Activated CD8-positive, alpha-beta memory T cell treated with anti-CD3 and anti-CD28 coated beads for 48 hours (primary cell): ENCODE data around the gene STON2.

Source experiments
- DNase-seq, 3 experiments: peaks; one replicate each; pipeline ENCODE4 v3.0.0-alpha.2; 2020; ENCODE audit warnings: low read depth in 2 of 3, low spot score in 2 of 3

Gene STON2

DNA sequence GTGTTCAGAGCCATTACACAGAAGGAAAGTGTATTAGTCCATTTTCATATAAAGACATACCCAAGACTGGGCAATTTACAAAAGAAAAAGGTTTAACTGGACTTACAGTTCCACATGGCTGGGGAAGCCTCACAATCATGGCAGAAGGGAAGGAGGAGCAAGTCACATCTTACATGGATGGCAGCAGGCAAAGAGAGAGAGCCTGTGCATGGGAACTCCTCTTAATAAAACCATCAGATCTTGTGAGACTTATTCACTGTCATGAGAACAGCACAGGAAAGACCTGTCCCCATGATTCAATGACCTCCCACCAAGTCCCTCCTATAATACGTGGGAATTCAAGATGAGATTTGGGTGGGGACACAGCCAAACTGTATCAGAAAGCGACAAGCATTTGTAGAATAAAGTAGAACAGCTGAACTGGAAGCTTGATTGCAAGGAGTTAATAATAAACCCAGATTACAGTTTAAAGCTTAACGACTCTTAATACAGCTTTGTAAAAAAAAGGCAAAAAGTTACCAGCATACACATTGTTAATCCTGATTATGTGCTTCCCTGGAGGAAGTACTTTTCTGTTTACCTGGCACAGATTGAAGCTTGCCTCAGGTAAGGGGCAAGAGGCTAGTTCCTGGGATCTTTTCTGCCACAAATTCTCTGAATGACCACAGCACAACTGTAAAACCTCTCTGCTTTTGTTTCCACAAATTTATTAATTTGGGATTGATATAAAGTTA, 18.1 kb upstream of the STON2 start:
- no peak for DNase-seq

DNA sequence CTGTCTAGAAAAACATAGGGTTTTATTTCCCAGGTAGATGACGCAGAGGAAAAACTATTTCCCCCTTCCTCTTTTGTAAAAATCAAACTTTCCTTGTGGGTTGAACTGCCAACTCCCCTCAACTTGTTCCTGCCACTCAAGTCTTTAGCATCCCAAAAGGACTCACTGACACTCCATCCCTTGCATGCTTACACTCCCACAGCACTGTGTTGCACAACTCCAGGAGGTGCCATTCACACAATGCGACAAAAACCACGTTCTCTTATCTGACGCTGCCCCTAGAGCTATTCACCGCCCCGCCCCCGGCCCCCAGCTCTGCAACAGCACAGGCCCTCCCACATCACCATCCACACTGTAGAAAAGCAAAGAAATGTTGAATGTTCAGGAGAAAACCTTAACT, 16.9 kb upstream of the STON2 start:
- no peak for DNase-seq

DNA sequence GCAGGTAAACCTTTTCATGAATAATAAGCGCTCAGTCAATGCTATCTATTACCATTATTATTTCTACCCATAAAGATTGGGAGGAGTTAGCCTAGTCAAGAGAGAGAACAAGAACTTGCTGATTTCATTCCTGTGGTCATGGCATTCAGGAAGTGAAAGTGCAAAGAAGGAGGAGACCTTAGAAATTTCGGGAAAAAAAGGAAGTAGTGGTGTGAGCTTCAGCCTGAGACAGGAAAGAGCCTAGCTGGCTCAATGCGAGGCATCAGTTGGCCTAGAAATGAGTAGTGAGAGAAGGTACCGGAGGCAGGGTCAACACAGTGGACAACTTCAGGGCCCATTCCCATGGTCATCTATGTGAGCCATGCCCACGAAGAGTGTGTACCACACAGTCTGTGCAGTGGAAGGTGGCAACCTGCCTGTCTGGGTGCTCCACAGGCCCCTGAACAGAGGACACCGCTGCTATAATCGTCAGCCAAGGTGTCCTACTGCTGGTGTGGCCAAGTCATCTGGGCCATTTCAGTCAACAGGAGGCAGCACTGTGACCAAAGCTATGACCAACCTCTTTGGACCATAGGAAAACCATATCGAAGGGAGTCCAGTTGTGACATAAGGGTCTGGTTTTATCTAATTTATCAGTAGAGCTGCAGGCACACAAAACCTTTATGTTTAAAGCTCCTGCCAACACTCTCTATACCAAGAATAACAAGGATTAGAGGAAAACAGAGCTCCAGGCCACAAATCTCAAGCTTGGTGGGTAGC, 16.2 kb upstream of the STON2 start:
- DNase-seq, result no peak

DNA sequence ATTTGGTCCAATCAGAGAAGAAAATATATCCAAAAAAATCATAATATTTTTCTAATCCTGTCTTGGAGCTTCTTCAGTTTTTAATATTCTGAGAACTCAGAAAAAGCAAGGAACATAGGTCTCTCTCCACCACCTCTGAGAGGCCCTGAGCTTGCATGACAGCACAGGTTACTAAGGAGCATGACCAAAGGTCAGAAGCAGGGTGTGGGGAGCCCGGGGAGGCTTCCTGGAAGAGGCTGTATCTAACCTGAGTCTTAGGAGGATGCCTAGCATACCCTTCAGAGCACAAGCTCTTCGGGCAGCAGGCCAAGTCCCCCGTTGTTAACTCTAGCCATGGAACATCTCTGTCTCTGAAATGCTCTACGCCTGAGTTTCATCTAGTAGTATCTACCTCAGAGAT, 15.7 kb upstream of the STON2 start:
- no peak for DNase-seq

DNA sequence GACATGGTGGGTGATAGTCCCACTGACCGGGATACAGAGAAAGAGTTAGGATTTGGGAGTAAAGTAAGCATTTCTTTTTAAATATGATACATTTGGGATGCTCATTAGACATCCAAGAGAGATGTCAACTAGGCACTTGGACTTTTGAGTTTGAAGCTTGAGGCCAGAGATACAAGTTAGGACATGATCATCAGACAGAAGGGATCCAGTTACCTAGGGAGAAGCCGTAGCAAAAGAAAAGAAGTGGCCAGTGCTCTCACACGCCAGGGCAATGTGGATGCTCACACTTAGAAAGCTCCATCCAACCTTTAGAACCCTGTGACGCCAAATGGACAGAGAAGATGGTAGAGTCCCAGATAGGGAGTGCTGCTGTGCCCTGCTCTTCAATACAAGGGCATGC, 14.0 kb upstream of the STON2 start:
- DNase-seq, result no peak

DNA sequence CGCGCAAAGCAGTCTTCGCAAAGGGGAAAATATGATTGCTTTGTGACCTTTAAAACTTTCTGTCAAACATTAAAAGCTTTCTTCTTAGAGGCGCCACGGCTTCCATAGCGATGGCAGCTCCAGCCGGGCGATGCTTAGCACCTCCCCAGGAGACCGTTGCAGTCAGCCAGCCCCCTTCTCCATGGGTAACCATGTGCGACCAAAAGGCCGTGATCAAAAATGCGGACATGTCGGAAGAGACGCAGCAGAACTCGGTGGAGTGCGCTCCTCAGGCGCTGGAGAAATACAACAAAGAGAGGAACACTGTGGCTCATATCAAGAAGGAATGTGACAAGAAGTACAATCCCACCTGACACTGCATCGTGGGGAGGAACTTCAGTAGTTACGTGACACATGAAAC, 12.7 kb upstream of the STON2 start:
- no peak for DNase-seq

DNA sequence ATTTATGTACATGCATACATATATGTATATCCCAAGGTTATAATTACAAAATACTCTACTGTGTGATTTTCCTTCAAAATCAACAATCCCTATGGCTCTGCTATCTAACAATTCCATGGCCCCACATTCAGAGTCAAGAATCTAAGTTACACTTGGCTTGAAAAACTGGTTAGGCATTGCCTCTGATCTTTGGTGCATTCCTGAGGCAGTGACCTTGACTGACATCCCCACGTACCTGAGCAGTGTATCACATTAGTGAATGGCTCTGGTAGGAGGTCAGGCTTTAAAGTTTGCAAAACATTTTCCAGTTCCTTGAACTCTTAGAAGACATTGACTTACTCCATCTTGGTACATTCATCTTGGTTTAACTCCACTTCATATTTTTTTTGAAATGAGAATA, 8.5 kb upstream of the STON2 start:
- no peak for DNase-seq

DNA sequence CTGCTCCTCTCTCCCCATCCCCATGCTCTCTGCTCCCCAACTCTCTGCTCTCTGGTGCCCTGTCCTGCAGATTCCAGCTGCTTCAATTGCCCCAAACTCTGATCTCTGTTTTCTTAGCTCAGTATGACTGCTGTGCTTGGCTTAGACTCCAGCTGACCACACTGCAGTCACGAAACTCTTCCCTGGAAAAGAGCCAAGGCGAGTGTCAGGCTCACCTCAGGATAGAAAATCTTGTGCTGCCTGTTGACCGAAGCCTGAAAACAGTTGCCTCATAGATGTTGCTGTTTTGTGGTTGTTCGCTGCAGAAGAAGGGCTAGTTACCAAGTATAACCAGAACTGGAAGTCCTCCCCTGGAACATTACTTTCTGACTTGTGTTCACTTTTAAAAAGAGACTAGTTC, 6.7 kb upstream of the STON2 start:
- no peak for DNase-seq

DNA sequence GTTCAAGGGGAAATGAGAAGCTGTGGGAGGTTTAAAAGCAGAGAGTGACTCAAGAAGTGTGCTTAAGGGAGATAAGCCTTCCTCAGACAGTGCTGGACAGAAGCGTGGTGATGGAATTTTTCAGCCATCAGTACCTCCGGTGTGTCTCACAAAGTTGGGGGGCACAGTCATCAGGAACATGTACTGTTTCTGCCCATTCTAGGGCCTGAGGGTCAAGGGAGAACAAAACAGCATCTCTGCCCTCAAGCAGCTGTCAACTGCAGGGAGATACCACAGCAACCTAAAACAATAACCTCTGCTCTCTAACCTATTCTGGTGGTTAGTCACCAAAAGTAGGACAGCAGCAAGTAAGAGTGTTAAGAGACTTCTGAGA, 2.0 kb upstream of the STON2 start:
- no peak for DNase-seq

DNA sequence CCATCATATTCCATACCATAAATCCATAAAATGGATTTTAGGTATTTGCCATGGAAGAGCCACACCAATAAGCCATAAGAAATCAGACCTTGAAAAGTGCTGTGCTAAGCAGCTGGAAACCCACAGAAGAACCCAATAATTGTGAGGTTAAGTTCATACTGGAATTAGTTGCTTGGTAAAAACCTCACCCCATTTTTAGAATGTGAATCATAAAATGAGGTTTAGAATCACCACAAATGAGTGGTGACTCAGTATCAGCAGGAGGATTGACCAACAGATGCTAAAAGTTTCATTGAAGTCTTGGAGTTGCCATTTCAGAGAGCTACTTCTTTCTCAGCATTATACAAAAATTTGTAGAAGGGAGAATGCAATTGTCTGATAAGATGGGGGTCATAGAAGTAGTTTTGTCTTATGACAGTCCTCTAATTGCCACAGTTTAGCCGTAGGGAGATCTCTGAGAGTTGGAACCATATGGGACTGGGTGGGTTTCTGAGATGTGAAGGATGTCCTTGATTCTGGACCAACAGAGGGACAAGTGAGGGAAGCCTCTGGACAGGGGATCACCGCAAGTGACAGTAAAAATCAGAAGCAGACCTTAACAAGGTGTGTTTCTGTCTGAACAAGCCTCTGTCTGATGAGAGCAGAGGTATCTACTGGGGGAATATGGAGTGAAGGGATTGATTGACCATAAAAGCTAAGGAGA, 1.4 kb upstream of the STON2 start:
- no peak for DNase-seq

DNA sequence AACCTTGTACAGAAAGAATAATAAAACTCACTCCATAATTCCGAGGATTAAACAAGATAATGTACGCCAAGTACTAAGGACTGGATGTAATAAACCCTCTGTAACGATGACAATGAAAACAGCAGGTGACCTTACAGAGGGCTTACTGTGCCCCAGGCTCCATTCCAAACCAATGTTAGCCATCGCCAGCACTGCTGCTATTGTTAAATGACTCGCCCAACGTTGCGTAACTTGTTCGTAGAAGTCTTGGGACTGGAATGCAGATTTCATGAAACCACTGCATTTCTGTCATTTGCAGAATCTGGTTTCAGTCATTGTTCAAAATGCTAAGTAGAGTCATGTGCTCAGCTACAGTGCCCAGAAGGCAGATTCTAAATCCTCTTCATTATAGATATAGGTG, 728 bp upstream of the STON2 start:
- DNase-seq, result no peak

DNA sequence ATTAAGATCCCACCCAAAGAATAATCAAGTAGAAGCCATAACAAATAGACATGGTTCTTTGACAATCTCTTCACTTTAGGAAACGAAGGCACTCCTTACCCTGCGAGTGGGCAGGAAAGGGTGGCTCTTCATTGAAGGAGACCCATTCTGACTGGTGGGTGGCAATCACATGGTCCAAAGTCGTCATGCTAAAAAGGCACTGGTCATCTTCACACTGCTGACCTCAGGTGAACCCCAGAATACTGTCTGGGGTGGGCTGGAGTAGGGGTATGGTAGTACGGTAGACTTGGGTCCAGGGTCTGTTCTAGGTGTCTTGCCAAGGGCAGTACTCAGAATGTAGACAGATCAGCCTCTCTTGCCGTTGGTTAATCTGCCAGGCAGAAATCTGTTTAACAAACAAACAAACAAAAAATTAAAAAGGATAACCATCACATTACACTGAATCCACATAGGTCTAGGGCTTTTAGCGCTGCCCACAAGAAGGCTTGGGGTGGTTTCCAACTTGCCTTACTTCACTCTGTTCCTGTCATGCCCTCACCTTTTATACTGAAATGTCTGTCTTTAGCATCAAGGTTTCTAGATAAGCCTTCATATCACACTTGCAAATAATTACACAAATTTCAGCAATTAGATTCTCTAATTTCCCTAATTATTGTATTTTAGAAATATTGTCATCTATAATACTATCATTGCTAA, 1.8 kb downstream of the STON2 start:
- DNase-seq, result no peak

DNA sequence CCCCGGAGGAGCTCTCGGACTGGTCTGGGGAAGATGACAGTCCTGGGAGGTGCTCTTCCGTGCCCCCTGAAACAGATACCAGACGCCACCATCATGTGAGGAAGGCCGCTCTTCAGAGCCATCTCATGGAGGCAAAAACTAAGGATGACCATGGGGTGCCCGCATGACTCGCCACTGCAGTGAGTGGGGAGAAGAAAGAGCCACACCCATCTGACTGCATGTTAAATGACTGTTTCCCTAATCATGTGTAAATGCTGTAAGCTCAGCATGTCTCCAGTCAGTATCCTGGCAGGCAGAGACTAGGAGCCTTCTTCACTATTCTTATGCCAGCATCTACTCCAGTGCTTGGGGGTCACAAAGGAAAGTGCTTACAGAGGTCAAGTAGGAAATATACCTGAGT, 4.0 kb downstream of the STON2 start:
- DNase-seq, result no peak

DNA sequence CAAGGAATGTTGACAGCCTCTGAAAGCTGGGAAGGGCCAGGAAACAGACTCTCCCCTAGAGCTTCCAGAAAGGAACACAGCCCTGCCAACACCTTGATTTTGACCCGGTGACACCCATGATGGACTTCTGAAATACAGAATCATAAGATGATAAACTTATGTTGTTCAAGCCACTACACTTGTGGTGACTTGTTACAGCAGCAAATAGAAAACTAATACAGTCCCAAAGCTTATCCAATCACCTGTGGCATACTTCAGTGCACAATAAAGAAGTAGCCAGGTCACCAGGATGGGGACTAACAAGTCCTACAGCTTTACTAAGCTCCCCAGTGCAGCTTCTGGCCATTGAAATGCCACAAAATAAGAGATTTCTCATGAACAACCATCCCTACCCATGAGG, 5.4 kb downstream of the STON2 start:
- DNase-seq, result no peak

DNA sequence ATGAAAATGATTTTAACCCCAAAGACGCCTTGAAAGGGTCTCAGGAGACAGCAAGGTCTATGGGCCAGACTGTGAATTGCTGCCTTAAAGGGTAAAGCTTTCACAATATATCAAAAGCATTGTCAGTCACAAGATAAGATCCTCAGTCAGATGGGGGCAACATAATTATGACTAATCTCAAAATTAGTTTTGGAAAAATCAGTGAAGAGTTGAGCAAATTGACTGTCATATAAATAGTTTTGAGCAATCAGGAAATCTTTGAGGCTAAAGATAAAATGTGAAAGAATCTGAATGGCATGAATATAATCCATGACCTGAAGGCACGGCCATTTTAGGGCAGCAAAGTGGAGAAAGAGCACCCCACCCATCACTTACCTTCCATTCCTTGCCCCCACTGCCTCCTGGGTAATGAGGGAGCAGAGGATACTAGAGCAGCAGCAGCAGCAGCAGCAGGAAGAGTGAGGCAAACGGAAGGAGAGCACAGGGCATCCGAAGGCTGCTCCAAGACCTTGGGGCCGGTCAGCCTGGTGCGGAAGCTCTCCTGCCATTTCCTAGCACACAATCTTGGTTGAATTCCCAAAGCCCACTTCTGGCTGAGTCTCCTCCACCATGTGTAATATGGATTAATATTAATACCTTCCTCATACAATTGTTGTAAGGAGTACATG, 7.0 kb downstream of the STON2 start:
- DNase-seq, result no peak

DNA sequence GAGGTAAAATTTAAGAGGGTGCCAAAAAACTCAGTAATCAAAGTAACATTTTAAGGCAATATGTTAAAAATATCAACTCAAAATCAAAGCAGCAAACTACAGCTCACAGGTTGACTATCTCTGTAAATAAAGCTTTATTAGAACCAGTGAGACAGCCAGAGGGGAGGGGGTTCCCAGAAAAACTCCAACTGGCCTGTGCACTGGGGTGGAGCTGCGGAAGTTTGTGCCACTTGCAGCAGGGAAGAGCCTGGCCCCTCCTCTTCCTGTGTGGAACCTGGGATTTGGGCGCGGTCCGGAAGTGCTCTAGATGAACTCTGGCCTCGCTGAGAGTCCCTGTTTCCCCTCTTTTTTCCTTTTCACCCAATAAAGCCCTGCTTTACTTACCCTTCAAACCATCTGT, 8.1 kb downstream of the STON2 start:
- DNase-seq, result no peak

DNA sequence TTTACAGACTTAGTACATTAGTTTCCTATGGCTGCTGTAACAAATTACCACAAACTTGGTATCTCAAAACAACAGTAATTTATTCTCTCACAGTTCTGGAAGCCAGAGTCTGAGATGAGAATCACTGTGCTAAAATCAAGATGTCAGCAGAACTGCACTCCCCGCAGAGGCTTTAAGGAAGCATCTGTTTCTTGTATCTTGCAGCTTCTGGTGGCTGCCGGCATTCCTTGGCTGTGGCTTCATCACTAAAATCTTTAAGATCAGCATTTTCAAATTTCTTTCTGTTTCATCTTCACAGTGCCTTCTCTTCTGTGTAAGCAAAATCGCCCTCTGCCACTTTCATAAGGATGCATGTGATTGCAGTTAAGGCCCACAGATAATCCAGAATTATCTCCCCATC, 9.4 kb downstream of the STON2 start:
- DNase-seq, result no peak

DNA sequence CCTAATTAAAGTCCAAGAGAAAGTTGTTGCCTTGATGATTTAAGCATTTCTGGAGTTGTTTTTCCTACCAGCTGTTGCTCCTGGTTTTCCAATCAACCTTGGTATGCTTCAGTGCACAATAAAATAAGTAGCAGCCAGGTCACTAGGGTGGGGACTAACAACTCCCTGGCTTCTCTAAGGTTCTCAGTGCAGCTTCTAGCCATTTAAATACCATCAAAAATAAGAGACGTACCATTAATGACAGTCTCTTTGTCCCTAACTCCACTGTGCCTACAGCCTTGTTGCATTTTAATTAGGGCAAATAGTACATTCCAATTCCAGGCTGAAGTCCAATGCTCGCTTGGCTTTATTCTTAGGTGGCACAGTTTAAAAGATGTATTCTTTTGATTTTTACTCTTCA, 11.8 kb downstream of the STON2 start:
- DNase-seq, result no peak

DNA sequence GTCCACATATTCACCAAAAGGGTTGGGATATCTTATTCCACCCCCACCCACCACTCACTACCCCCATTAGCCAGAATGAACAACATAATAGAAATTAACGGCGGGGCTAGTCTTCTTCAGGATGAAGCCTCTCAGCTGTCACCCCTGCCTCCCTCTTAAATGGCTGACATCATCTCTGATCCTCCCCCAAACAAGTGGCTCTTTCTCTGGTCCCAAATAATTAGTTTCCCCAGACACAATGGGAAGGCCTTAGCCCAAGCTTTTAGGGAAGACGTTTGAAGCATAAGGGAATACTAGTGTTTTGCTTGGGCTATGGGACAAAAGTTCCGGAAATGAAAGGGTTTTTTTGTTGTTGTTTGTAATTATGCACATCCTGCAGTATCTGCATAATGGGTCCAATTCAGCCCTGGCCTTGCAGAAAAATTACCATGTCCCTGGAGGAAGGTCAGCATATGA, 13.8 kb downstream of the STON2 start:
- DNase-seq, result no peak

DNA sequence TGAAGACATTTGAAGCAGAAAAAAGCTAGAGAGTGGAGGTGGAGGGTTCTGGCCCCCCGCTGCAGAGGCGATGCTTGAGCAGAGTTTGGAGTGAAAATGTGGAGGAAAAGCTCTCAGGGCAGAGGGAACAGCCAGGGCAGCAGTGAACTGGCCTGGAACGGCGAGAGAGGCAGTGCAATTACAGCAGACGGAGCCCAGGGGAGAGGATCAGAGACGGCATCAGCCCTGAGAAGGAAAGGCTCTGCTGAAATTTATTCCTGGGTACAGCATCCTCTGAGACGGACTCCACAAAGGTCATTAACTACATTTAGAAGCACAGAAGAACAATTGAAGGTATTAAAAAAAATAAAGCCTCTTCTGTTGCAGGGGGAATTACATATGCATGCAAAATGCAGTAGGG, 14.2 kb downstream of the STON2 start:
- no peak for DNase-seq

DNA sequence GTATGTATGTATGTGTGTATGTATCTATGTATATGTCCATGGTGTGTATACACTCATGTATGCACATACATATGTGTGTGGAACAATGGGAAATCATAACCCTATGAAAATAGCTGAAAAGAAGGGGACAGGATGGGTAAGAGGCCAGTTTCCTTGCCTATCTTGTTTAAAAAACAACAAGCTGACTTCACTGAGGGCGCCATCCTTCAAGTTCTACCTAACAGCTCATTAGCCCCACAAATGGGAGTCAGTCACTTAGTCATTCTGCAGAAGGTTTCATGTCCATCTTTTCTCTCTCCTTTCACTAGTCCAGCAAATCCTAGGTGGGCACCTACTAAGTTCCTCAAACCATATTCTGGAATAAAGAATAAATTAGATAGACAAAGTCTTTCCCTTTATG, 14.7 kb downstream of the STON2 start:
- no peak for DNase-seq
